Activated CD4-positive, alpha-beta T cell treated with anti-CD3 and anti-CD28 coated beads, Interleukin-2, amount 50 U/mL, for 1 hour (primary cell): ENCODE results near the gene ACACB.

Experiments
- DNase-seq: peaks from one replicate; pipeline ENCODE4 v3.0.0-alpha.2; 2020

The ACACB gene

GRCh38 chr12:109309381-109310246, 193.2 kb downstream of the ACACB start:
- no peak for DNase-seq

GRCh38 chr12:109310247-109311125, 194.1 kb downstream of the ACACB start:
- DNase-seq, result no peak
